ENCODE results near the gene ZNF12. TPM values are rescaled to one million over a fixed set of nuclear protein-coding genes. Genes with fewer than 3 reads are reported as not detected.
"Not testable (repeated sequence)": the region's sequence is repeated elsewhere in the genome, so short reads cannot be mapped to it uniquely, and the experiment has no call there.

ZNF12 gene
- total RNA-seq, 1 experiment from 2014 or later, result 27.3 TPM

GRCh38 chr7:6691609-6692106 lies 15.1 kb downstream of the ZNF12 start:
- DNase-seq (ENCODE audit: low spot score), result peak; percentile 65

- no peak for DNase-seq (ENCODE audit: low spot score)
Observed at GRCh38 chr7:6691103-6691502, 15.6 kb downstream of the ZNF12 start.

DNA sequence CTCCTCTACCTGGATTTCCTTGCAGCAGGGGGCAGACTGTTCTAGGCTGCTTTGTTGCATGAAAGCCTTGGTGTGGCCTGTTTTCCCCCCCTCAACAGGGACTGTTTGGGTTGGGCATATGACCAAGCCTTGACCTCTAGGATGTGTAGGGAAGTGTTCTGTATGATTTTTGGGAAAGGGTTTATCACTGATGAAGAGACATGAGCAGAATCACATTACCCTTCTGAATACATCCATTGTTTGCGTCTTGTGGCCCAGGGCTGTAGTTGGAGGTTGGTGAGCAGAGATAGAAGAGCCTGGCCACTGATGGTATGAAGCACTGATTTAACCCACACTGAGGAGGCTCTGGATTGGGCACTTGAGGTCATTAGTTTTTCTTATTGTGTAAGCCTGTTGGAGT lies 26.6 kb downstream of the ZNF12 start:
- DNase-seq (ENCODE audit: low spot score), result no peak

GRCh38 chr7:6675807-6676405 lies 30.8 kb downstream of the ZNF12 start:
- DNase-seq (ENCODE audit: low spot score), result no peak

DNA sequence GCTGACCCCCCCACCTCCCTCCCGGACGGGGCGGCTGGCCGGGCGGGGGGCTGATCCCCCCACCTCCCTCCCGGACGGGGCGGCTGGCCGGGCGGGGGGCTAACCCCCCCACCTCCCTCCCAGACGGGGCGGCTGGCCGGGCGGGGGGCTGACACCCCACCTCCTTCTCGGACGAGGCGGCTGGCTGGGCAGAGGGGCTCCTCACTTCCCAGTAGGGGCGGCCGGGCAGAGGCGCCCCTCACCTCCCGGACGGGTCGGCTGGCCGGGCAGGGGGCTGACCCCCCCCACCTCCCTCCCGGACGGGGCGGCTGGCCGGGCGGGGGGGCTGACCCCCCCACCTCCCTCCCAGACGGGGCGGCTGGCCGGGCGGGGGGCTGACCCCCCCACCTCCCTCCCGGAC lies 35.9 kb downstream of the ZNF12 start:
- not testable (repeated sequence) for DNase-seq (ENCODE audit: low spot score)

DNA sequence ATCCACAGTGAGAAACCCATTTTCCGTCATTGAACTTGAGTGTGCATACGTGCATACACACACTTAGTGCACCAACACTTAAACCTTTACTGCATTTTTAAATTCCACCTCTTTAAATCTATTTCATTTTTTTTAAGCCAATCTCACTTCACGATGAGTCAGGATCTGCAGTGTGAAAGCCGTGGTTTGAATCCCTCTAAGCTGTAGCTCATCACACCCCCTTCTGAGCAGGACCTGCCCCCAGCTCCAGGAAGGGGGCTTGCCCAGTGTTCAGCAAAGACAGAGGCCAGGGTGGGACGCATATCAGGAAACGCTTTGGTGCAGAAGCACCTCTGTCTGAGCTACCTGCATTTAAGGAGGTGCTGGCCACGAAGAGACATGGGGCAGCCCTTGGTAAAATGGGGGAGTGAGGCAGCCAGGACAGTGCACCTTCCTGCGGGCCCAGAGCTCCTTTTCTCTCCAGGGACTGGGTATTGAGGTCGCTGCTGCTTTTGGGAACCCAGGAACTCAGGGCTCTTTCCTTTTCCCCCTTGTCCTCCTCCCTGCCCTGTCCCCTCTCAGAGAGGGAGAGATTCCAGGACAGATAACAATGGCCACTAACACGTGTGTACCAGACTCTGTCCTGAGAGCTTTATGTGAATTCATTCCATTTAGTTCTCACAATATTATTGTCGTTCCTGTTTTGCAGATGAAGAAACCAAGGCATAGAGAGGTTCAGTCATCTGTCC lies 48.0 kb downstream of the ZNF12 start:
- no peak for DNase-seq (ENCODE audit: low spot score)

DNA sequence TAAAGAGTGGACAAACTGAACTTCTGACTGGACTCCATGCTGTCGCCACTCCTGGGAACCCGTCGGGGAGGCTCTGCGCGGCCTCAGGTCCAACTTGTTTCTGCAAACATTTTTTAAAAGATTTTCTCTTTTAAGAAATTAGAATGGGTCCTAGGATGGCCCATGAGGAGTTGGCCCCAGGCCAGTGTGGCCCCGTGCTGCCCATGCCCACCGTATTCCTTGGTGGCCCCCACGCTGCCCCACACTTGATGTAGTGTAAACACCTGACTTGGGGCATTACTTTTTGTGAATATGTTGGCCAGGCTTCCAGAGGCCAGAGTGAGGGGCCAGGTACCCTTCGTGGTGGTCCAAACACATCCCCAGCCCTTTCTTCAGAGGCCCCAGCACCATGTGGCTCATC lies 50.3 kb downstream of the ZNF12 start:
- DNase-seq (ENCODE audit: low spot score), result no peak

DNA sequence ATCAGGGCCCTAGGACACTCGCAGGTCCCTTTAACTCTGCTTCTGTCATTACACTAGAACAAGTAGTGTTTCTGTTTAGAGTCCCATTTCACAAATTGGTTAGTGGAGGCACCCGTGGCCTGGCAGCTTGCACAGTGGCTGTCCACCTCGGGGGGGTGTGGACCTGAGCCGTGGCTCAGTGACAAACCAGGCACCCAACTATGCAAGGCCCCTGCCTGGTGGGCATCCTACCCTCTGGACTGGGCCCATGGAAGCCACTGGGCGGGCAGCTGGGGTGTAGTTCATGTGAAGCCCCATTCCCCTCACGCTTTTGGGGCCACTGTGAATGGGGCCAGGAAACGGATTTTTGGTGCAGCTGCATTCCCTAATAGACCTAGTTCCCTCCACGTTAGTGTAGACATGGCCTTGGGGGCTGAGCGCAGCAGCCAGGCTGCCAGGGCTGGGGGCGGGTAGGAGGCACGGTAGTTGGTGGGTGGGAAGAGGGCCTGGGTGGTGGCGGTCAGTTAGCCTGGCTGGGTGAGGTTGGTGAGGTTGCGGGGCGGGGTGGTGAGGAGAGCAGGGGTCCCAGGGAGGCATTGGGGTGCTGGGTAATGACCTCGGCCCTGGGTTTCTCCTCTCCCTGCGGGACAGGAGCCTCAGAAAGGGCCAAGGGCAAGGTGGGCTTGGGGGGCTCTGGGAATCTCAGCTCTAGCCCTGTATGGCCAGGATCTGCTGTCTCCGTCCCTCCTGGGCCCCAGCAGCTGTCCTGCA lies 50.9 kb downstream of the ZNF12 start:
- DNase-seq (ENCODE audit: low spot score), result no peak

- no peak for DNase-seq (ENCODE audit: low spot score)
Observed at GRCh38 chr7:6654842-6655610, 51.7 kb downstream of the ZNF12 start.

GRCh38 chr7:6654113-6654841 lies 52.5 kb downstream of the ZNF12 start:
- DNase-seq (ENCODE audit: low spot score), result no peak

GRCh38 chr7:6653071-6654003 lies 53.4 kb downstream of the ZNF12 start:
- no peak for DNase-seq (ENCODE audit: low spot score)

GRCh38 chr7:6652446-6653011 lies 54.2 kb downstream of the ZNF12 start:
- no peak for DNase-seq (ENCODE audit: low spot score)

DNA sequence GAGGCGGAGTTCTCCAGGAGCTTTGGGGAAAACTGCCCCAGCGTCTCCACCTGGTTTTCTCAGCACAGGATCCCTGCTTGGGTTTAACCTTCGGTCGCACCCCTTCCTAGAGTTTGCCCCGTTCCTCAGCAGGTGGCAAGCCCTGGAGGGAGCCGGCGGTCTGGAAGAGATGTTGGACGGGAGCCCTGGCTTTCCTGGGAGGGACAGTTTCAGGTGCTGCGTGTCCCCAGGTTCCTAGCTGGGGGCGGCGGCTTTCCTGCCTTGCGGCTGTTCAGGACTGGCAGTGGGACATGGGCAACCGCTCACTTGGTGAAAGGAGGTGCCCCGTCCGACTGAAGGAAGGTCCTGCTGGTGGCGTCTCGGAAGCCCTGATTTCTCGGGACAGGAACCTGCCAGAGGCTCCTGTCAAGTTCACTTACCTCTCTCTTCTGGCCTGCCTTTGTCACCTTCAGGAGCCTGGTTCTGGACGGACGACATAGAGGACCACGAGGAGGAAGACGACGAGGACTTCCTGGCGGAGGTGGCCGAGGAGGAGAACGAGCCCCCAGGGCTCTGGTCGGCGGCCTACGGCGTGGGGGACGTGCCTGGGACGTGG lies 54.8 kb downstream of the ZNF12 start:
- no peak for DNase-seq (ENCODE audit: low spot score)

DNA sequence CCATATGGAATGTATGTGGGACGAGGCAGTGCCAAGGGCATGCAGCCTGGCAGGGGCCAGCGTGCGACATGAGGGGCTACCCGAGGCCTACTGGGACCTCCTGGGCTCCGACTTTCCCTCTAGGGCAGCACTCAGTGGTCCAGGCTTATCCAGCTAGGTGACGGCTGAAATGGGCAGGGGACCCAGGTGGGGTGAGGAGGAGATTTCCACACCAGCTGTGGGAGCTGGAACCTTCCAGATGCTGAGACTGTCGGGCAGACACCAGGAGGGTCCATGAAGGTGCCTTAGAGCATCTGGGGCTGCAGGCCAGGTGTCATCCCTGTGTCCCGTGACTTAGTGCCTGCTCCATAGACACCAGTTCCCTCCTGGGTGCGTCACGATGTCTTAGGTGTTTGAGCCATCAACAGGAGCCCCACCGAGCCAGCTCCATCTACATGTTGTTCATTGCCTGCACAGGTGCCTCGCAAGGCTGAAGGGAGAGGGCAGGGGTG lies 56.2 kb downstream of the ZNF12 start:
- no peak for DNase-seq (ENCODE audit: low spot score)

DNA sequence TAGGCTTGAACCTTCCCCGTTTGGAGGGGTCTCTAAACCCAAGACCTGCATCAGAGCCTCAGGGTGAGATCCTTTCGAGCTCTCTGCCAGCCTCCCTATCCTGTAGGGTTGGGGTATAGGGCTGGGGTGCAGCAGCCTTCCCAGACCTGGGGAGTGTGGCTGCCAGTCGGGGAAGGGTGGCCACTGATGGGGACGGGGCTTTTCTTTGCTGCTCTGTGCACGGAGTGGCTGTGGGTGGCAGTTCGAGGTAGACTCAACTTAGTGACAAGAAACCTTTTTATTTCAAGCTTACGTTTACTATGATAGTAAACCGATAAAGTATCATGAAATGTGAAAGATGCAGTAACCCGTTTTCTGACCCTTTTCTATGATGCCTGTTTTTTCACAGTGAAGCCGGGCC lies 56.7 kb downstream of the ZNF12 start:
- no peak for DNase-seq (ENCODE audit: low spot score)

- no peak for DNase-seq (ENCODE audit: low spot score)
Observed at GRCh38 chr7:6649241-6649961, 57.3 kb downstream of the ZNF12 start.

DNA sequence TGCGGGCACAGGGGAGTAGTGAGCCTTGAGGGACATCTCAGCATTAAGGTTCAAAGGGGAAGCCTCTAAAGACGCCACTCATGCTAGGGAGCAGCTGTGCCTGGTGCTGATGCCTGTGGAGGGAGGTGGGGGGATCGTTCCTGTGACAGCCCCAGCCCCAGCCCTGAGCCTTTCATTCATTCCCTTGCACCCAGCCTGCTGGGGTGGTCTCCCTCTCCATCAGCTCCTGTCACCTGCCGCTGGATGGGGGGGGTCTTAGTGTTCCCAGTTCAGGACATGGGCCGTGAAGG lies 58.0 kb downstream of the ZNF12 start:
- DNase-seq (ENCODE audit: low spot score), result no peak

DNA sequence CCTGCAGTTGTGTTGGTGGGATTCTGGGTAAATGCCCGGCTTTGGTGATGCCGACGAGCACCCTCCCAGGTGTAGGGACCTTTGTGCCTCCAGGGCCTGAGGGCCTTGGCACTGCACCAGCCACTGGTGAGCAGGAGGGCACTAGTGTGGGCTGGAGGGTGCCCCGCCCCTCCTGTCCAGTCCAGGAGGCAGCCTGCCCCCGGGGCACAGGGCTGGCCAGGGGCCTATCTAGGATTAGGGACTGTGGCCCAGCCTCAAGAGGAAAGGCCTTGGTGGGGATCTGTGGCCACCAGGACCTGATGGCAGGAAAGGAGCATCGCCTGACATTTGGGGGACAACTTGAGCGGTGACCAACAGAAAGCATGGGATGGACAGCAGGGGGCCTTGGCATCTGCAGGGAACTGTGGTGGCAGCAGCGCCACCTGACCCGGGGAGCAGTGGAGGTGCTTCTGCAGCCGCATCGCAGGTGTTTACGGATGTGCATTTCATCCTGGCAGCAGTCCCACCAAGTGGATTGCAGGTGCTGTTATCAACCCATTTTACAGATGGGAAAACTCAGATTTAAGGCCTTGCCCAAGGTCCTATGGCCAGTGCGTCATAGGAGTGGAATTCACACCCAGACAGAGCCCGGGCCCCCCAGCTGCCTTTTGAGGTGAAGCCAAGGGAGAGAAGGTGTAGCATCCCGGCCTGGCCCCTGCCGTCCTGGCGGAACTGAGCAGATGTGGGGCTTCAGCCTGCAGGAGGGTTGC lies 58.5 kb downstream of the ZNF12 start:
- no peak for DNase-seq (ENCODE audit: low spot score)

Measured in H4 (cell line).